ENCODE data around the gene CHMP4B. TPM values are rescaled to one million over a fixed set of nuclear protein-coding genes. Genes with fewer than 3 reads are reported as not detected.

CHMP4B gene
- 10 to 100 TPM; 26.2 to 36.3 TPM for total RNA-seq

GRCh38 chr20:33810885-33811775, at the start of gene CHMP4B:
Gene CHMP4B, plus strand, starts transcription at chr20:33811348. Its CDS starts 121 bp downstream, at chr20:33811469.

Other genes with a start within 250 kb of the CHMP4B start
- under 1 TPM; 0.33 to 0.34 TPM for gene C20orf144, start 149.0 kb upstream of the CHMP4B start, total RNA-seq
- 1 to 10 TPM; 2.3 to 2.4 TPM for gene ACTL10, start 144.4 kb upstream of the CHMP4B start, total RNA-seq
- 10 to 100 TPM; 24.1 to 27.3 TPM for gene NECAB3, start 136.9 kb upstream of the CHMP4B start, total RNA-seq
- 10 to 100 TPM; 11.4 to 28.3 TPM for gene E2F1, start 125.0 kb upstream of the CHMP4B start, total RNA-seq
- gene PXMP4, start 91.0 kb upstream of the CHMP4B start, total RNA-seq = 1 to 10 TPM; 5.3 to 6.9 TPM
- 1 to 10 TPM; 1.4 to 2.7 TPM for gene ZNF341, start 79.4 kb upstream of the CHMP4B start, total RNA-seq
- 10 to 100 TPM; 66.1 to 80.9 TPM for gene RALY, start 182.6 kb downstream of the CHMP4B start, total RNA-seq

All from melanocyte of skin (primary cell).